GM19455 (cell line): ENCODE data around the gene ENTPD2.
A peak's percentile ranks its signal among the peaks of the same experiment; 100 is the strongest.

ENCODE experiments used
- ATAC-seq: cut with Tn5 transposase; IDR thresholded peaks from one replicate; pipeline ENCODE4 v1.9.1; 2021; ENCODE audit not compliant: unreplicated experiment

ENTPD2 gene

GRCh38 chr9:137053944-137054931, at the start of gene ENTPD2:
TSS of gene ENTPD2 (minus strand) at chr9:137054061. CDS start at chr9:137053997, 64 bp downstream.
- ATAC-seq, result no peak

- ATAC-seq, result no peak
Measured at GRCh38 chr9:137103206-137103999, 49.5 kb upstream of the ENTPD2 start.

GRCh38 chr9:137099231-137099630, 45.4 kb upstream of the ENTPD2 start:
- ATAC-seq, result no peak

GRCh38 chr9:137097761-137098462, 44.1 kb upstream of the ENTPD2 start:
- no peak for ATAC-seq

GRCh38 chr9:137096785-137097546, 43.1 kb upstream of the ENTPD2 start:
- no peak for ATAC-seq

- peak; percentile 84 for ATAC-seq
Measured at GRCh38 chr9:137095664-137096517, 42.0 kb upstream of the ENTPD2 start.

- ATAC-seq, result no peak
Measured at GRCh38 chr9:137089232-137089947, 35.5 kb upstream of the ENTPD2 start.

GRCh38 chr9:137088121-137088520, 34.3 kb upstream of the ENTPD2 start:
- ATAC-seq, result no peak

GRCh38 chr9:137087409-137087925, 33.6 kb upstream of the ENTPD2 start:
- peak; percentile 1 for ATAC-seq

- ATAC-seq, result peak; percentile 80
Measured at GRCh38 chr9:137086531-137087408, 32.9 kb upstream of the ENTPD2 start, which contains the start of gene MAN1B1. TSS of gene MAN1B1 (plus strand) at chr9:137086985. CDS start at chr9:137087000, 15 bp downstream.

GRCh38 chr9:137085920-137086530, 32.2 kb upstream of the ENTPD2 start:
- ATAC-seq, result no peak

- ATAC-seq, result no peak
Measured at GRCh38 chr9:137084526-137084925, 30.7 kb upstream of the ENTPD2 start.

- ATAC-seq, result no peak
Measured at GRCh38 chr9:137083394-137084004, 29.6 kb upstream of the ENTPD2 start.

- ATAC-seq, result no peak
Measured at GRCh38 chr9:137082925-137083290, 29.0 kb upstream of the ENTPD2 start.

GRCh38 chr9:137082222-137082924, 28.5 kb upstream of the ENTPD2 start:
- no peak for ATAC-seq
